GM21528 (cell line): ENCODE data around the gene DLST.

Experiments
- ATAC-seq: cut with Tn5 transposase; IDR thresholded peaks from one replicate; pipeline ENCODE4 v1.9.1; 2021; ENCODE audit warnings: mild to moderate bottlenecking, moderate library complexity; ENCODE audit not compliant: unreplicated experiment, low FRiP score

The DLST gene

DNA sequence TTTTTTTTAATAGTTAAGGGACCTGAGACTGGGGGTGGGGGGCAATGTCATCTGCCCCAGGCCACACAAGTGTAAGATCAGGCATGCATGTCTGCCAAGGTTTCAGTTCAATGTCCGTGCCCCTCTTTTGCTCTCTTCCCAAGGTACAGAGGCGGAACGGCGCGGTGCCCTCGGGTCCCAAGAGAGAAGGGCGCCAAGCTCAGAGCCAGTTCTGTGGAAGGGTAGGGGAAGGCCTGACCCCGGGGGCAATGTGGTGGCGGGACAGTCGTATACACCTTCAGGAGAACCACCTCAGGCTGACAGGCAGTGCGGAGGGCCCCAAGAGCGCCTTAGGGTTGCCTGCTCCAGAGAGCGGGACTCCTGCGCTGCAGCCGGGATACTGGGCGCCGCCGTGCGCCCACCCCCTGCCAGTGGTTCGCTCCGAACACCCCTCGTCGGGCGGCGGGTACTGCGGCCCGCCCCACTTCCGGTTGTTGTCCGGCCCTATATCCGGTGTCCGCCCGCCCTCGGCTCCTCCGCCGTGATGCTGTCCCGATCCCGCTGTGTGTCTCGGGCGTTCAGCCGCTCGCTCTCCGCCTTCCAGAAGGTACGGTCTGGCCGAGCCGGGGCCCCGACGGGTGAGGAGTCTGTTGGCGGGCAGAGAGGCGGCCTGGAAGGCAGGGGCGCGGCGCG is at the start of gene DLST:
DLST (plus strand) TSS at position 486 of the 672 bp plus-strand sequence; CDS start at position 524, 38 bp downstream.
- peak; percentile 87 for ATAC-seq

DNA sequence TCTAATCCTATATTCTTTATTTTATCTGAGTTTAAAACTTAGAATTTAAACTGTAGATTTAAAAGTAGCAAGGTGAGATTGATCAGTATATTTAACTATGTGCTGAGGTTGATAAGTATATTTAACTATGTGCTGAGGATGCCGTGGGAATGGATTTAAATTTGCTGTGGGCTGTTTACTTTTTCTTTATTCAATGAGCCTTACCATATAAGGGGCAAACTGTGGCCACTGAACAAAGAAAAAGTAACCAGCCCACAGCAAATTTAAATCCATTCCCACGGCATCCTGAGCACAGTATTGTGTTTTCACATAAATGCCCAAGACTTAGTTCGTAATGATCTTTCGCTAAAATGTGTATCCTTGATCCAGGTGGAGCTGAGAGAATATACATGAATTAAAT is 48.9 kb upstream of the DLST start:
- no peak for ATAC-seq

GRCh38 chr14:74834692-74835392 is 46.9 kb upstream of the DLST start:
- no peak for ATAC-seq

- no peak for ATAC-seq
Measured at GRCh38 chr14:74835645-74836250, 46.0 kb upstream of the DLST start.

- no peak for ATAC-seq
Measured at GRCh38 chr14:74836251-74836960, 45.3 kb upstream of the DLST start.

- no peak for ATAC-seq
Measured at GRCh38 chr14:74838166-74838565, 43.5 kb upstream of the DLST start.

GRCh38 chr14:74840603-74841030 is 41.1 kb upstream of the DLST start:
- peak; percentile 38 for ATAC-seq

GRCh38 chr14:74841230-74842207 is 40.2 kb upstream of the DLST start:
- ATAC-seq, result peak; percentile 70

- no peak for ATAC-seq
Measured at GRCh38 chr14:74843653-74844052, 38.1 kb upstream of the DLST start.

- no peak for ATAC-seq
Measured at GRCh38 chr14:74846168-74846567, 35.5 kb upstream of the DLST start.

DNA sequence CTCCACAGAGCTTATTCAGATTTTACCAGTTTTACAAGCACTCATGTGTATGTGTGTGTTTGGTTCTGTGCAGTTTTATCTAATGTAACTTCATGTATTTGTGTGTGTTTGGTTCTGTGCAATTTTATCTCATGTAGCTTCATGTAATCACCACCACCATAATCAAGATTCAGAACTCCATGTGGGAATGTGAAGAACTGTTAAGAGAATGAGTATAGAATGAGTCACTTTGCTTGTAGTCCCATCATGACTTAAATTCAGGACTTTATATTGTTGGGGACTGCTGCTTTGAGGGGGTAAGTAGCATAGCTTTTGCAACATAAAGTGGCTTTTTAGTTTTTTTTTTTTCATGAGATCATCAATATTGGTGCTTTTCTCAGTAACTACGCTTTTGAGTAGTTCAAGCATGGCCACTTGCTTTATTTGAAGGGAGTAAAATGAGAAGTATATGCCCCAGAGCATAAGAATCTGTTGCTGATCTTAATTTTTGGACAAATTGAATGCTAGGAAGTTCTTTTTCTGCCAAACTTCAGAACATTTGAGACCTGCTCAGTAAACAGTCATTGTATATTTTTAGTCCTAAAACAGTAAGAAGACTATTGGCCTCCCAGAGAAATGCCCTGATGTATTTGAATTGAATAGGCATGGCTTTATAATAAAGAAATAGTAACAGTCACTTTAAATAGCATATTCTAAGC is 34.6 kb upstream of the DLST start:
- ATAC-seq, result no peak

GRCh38 chr14:74848768-74849167 is 32.9 kb upstream of the DLST start:
- no peak for ATAC-seq

DNA sequence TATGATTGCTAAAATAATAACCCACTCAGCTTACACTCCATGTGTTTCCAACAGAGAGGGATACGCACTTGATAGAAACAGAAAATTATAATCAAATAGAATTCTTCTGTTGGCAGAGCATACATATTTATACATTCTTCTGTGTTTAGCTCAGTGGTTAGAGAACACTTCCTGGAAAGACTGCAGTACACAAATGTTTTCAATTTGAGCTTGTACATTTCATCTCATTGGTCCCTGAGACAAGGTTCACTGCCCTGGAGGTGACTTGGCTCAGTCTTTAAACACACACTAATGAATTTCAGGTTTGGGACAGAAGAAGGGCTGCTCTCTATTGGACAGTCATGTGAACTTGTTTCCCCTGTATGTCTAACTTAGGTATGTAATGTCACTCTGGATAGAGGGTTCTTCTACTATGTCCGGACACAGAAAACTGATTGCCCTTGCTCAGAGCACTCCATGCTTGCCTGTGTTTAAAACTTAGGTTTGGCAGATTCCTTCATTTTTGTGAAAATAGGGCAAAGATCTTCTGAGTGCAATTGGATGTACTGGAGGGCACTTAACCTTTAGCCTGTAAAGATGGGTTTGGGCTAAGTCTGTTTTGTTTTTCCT is 28.7 kb upstream of the DLST start:
- ATAC-seq, result no peak

DNA sequence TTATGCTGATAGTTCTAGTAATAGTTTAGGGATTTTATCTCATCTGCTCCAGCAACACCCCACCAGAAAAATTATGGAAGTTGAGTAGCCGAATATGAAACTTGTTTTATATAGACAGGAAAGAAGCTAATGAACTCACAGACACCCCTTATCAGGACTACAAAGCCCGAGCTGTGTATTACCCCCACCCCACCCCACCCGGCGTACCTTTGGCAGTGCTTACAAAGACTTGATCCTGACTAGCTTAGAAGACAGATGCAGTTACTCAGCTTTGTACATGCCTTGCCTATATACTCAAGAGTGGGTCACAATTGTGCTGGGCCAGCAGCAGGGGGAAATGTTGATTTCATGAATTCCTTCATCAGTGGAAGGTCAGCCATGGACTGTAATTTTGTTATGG is 28.1 kb upstream of the DLST start:
- ATAC-seq, result no peak

DNA sequence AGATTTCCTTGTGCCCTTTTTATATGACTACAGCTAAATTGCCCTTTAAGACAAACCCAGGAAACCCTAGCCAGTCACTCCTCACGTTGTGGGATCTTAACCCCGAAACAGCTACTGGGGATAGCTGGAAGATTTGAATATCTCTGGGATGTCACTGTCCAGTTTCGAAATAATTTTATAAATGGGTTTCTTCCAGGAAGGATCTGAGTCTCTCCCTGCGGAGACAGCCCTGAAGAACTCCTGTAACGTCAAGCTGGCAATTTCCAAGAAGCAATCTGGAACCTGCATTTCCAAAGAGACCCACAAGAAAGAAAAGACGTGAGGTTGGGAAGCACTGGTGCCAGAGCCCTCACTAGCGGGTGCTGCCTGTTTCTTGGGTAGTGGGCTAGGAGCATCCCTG is 26.7 kb upstream of the DLST start:
- no peak for ATAC-seq

- ATAC-seq, result no peak
Measured at GRCh38 chr14:74855945-74856344, 25.8 kb upstream of the DLST start.

DNA sequence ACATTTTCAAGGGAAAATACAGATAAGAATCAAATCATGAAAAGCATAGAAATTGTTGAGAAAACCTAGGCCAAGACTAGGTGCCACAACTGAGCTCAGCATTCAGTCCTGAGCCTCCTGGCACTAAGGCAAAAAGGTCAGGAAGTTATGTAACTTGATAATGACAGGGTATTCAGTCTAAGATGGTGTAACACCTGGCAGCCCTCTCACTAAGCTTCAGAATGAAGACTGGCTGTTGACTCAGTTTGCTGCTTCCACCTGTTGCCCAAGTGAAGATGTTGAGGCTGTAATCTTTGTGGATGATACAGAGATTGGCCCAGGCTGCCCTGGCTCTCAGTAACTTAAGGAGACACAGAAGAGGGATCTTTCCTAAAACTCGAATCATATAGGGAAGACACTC is 25.4 kb upstream of the DLST start:
- no peak for ATAC-seq

GRCh38 chr14:74858022-74858421 is 23.7 kb upstream of the DLST start:
- ATAC-seq, result no peak
